Activated B cell treated with CpG ODN at 0.5 μM for 24 hours (primary cell): Measurements from ENCODE around the gene GRM6. TPM values are rescaled to one million over a fixed set of nuclear protein-coding genes. Genes with fewer than 3 reads are reported as not detected.

Source experiments
- ATAC-seq: fragments of 200-7000 bp; cut with Tn5 transposase; one replicate; pipeline ENCODE4 v1.10.0; 2021; ENCODE audit warnings: low read depth, mild to moderate bottlenecking, moderate library complexity
- CTCF ChIA-PET: fragments of 350-600 bp; sonication (Branson Sonifier 250); formaldehyde crosslinking; loops from one replicate; lab custom pipeline; 2021; ENCODE audit warnings: antibody characterized with exemption; lab: Charles Lee
- POLR2A ChIA-PET: fragments of 350-600 bp; sonication (Branson Sonifier 250); formaldehyde crosslinking; loops from one replicate; lab custom pipeline; 2021; ENCODE audit warnings: antibody characterized with exemption; lab: Charles Lee
- DNase-seq: peaks from one replicate; pipeline ENCODE4 v3.0.0; 2022
- H3K27ac Mint-ChIP-seq: one replicate; pipeline ENCODE4 v1.8.0; 2020; ENCODE audit warnings: mixed read lengths
- H3K27me3 Mint-ChIP-seq: one replicate; pipeline ENCODE4 v1.8.0; 2021; ENCODE audit warnings: mixed read lengths
- H3K36me3 Mint-ChIP-seq: one replicate; pipeline ENCODE4 v1.8.0; 2021; ENCODE audit warnings: low read depth, mixed read lengths
- H3K4me1 Mint-ChIP-seq: one replicate; pipeline ENCODE4 v1.8.0; 2021; ENCODE audit warnings: mixed read lengths
- H3K4me3 Mint-ChIP-seq: one replicate; pipeline ENCODE4 v1.8.0; 2020; ENCODE audit warnings: mild to moderate bottlenecking, mixed read lengths
- H3K9me3 Mint-ChIP-seq: one replicate; pipeline ENCODE4 v1.8.0; 2020; ENCODE audit warnings: mixed read lengths
- intact Hi-C: fragments of 100-400 bp; cut with micrococcal nuclease; formaldehyde crosslinking; loops from one replicate; pipeline ENCODE4 v1.15.1; 2024
- total RNA-seq: library from RNA; stranded (reverse); gene quantifications from 2 replicates; pipeline ENCODE4 v1.2.3, GENCODE V29; 2022
- TF ChIP-seq, protein P1 (sequence below): fragments of 200-600 bp; IDR thresholded peaks from one replicate; pipeline ENCODE4 v1.8.0; 2022; ENCODE audit warnings: antibody characterized with exemption, mild to moderate bottlenecking

The GRM6 gene
- total RNA-seq, 1 donor from 2014 or later: not detected

DNA sequence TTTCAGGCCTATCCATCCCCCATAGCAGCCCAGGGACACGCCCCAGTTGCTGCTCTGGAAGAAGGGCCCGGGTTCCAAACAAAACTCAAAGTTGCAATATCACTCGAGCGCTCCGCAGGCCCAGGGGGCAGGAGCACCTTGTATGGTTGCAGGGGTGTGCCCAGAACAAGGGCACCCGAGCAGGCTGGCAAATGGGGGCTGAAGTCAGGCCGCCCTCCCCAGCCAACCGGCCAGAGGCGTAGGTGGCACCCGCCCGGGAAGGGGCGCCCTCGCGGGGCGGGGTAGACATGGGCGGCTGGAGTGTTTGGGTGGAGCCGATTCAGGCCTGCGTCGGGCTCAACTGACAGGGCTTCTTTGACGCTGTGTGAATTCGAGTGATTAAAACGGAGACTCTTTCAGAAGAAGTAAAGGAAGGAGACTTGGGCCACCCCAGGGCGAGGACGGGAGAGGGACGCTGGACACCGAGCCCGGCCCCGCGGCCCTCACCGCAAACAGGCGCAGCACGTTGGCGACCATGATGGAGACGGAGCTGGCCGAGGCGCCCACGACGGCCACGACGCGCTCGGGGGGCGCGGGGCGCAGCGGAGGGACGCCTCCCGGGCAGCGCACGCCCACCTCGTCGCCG is 1.1 kb downstream of the GRM6 start:
- Mint-ChIP-seq H3K9me3 (peaks cover 3% of the 10 kb centered on the region), H3K4me1 (no peaks in the 10 kb centered on the region), H3K27ac (no peak overlapping the region), H3K27me3 (peaks cover 27% of the 10 kb centered on the region), H3K36me3 (no peaks in the 10 kb centered on the region), H3K4me3 (no peak overlapping the region)
- intact Hi-C loops: no loop called here
- TF ChIP-seq, protein P1, sequence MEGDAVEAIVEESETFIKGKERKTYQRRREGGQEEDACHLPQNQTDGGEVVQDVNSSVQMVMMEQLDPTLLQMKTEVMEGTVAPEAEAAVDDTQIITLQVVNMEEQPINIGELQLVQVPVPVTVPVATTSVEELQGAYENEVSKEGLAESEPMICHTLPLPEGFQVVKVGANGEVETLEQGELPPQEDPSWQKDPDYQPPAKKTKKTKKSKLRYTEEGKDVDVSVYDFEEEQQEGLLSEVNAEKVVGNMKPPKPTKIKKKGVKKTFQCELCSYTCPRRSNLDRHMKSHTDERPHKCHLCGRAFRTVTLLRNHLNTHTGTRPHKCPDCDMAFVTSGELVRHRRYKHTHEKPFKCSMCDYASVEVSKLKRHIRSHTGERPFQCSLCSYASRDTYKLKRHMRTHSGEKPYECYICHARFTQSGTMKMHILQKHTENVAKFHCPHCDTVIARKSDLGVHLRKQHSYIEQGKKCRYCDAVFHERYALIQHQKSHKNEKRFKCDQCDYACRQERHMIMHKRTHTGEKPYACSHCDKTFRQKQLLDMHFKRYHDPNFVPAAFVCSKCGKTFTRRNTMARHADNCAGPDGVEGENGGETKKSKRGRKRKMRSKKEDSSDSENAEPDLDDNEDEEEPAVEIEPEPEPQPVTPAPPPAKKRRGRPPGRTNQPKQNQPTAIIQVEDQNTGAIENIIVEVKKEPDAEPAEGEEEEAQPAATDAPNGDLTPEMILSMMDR: no peak
- POLR2A ChIA-PET: no interaction called here
- ATAC-seq (no peak), DNase-seq (no peak)
- CTCF ChIA-PET: no interaction called here

GRCh38 chr5:178993236-178993765 is 1.8 kb downstream of the GRM6 start:
- Mint-ChIP-seq H3K27me3 (peaks cover 25% of the 10 kb centered on the region), H3K4me1 (no peaks in the 10 kb centered on the region), H3K4me3 (no peak overlapping the region), H3K9me3 (peaks cover 3% of the 10 kb centered on the region), H3K27ac (no peak overlapping the region), H3K36me3 (no peaks in the 10 kb centered on the region)
- TF ChIP-seq, protein P1: no peak
- DNase-seq (no peak), ATAC-seq (no peak)
- CTCF ChIA-PET: no interaction called here
- POLR2A ChIA-PET: no interaction called here
- intact Hi-C loops: no loop called here

DNA sequence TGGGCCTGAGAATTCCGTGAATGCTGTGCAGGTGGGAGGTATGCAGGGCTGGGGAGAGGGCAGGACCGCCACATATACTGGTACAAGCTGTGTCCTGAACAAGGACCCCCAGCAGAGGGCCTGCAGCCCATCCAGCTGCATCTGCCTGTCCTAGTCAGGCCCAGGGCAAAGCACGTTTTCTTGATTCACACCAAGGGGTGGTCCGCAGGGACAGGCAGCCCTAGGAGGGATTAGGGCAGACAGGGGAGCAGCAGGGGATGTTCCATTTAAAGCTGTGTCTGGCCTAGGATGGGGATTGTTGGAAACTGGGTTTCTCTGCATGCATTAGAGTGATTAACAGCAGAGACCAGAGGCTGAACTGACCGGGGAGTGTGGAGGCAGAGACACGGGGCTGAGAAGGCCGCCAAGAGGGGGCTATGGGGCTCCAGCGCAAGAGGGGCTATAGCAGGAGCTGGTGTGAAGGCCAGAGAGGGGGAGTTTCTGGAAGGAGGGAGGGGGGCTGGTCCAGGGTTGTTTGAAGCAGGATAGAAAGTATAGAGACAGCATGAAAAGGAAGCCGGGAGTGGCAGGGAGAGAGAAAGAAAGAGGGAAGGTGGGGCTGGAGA is 2.7 kb downstream of the GRM6 start:
- intact Hi-C loops: no loop called here
- Mint-ChIP-seq H3K27me3 (peaks cover 25% of the 10 kb centered on the region), H3K9me3 (peaks cover 6% of the 10 kb centered on the region), H3K36me3 (no peaks in the 10 kb centered on the region), H3K4me1 (no peaks in the 10 kb centered on the region), H3K27ac (no peak overlapping the region), H3K4me3 (no peak overlapping the region)
- ChIA-PET POLR2A (no interaction called here), CTCF (no interaction called here)
- TF ChIP-seq, protein P1: no peak
- no peak for ATAC-seq
- no peak for DNase-seq

- Mint-ChIP-seq H3K4me3 (no peak overlapping the region), H3K27me3 (peaks cover 20% of the 10 kb centered on the region), H3K9me3 (peaks cover 6% of the 10 kb centered on the region), H3K4me1 (no peaks in the 10 kb centered on the region), H3K36me3 (no peaks in the 10 kb centered on the region), H3K27ac (no peak overlapping the region)
- CTCF ChIA-PET: no interaction called here
- TF ChIP-seq, protein P1: no peak
- no peak for ATAC-seq
- POLR2A ChIA-PET: no interaction called here
- no peak for DNase-seq
- intact Hi-C loops: no loop called here
Measured at GRCh38 chr5:178991190-178992145, 3.7 kb downstream of the GRM6 start.

DNA sequence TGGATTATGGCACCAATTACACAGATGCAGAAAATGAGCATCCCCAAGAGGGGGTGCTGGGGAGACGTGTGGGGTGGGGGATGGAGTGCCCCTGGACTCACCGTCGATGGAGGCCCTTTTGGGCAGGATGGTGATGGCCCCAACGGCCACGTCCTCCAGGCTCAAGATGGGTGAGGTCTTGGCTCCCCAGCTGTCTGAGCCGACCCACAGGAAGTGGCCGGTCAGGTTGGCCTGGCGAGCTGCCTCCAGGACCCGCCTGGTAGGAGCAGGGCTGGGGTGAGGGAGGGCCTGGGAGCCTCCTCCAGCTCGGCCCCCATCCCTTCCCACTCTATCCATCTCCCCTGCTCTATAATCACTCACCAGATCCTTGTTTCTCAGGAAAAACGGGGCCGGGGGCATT is 4.6 kb downstream of the GRM6 start:
- Mint-ChIP-seq H3K4me3 (no peak overlapping the region), H3K9me3 (peaks cover 6% of the 10 kb centered on the region), H3K27me3 (peaks cover 18% of the 10 kb centered on the region), H3K27ac (no peak overlapping the region), H3K36me3 (no peaks in the 10 kb centered on the region), H3K4me1 (no peaks in the 10 kb centered on the region)
- TF ChIP-seq, protein P1: no peak
- intact Hi-C loops: no loop called here
- DNase-seq (no peak), ATAC-seq (no peak)
- POLR2A ChIA-PET: no interaction called here
- CTCF ChIA-PET: no interaction called here
